Liver (tissue), 9 donors: ENCODE results near the gene TRAF7. TPM values are rescaled to one million over a fixed set of nuclear protein-coding genes. Genes with fewer than 3 reads are reported as not detected.

Source experiments
- DNase-seq: peaks from one replicate; pipeline ENCODE4 v3.0.0-alpha.2; 2017; ENCODE audit warnings: low spot score
- H3K27ac ChIP-seq, 2 donors: one replicate each; pipeline ENCODE4 v1.7.0; 2013; ENCODE audit warnings: inconsistent platforms in 2 of 2, low read length in 2 of 2, control low read depth in 1 of 2, low read depth in 1 of 2, mild to moderate bottlenecking in 1 of 2
- H3K27me3 ChIP-seq, 4 donors: one replicate each; pipeline versions ENCODE4 v1.6.1 to v1.7.0; 2013; ENCODE audit warnings: low read length in 3 of 4, inconsistent platforms in 1 of 4, mild to moderate bottlenecking in 1 of 4, moderate library complexity in 1 of 4; ENCODE audit not compliant: control insufficient read depth in 4 of 4, insufficient read depth in 4 of 4
- H3K36me3 ChIP-seq, 4 donors: one replicate each; pipeline versions ENCODE4 v1.6.1 to v1.7.0; 2013; ENCODE audit warnings: low read length in 3 of 4, mild to moderate bottlenecking in 3 of 4, low read depth in 1 of 4, moderate library complexity in 1 of 4; ENCODE audit not compliant: control insufficient read depth in 4 of 4, insufficient read depth in 3 of 4
- H3K4me1 ChIP-seq, 4 donors: one replicate each; pipeline versions ENCODE4 v1.6.1 to v1.7.0; 2013; ENCODE audit warnings: low read length in 3 of 4, mild to moderate bottlenecking in 3 of 4, moderate library complexity in 1 of 4; ENCODE audit not compliant: control insufficient read depth in 4 of 4, insufficient read depth in 4 of 4
- H3K4me3 ChIP-seq, 3 donors: one replicate each; pipeline versions ENCODE4 v1.6.1 to v1.7.0; 2013; ENCODE audit warnings: low read length in 3 of 3, control low read depth in 1 of 3, low read depth in 1 of 3, mild to moderate bottlenecking in 1 of 3
- H3K9ac ChIP-seq, 2 donors: one replicate each; pipeline ENCODE4 v1.7.0; 2013; ENCODE audit warnings: low read length in 2 of 2, mild to moderate bottlenecking in 2 of 2, moderate library complexity in 2 of 2, control low read depth in 1 of 2, low read depth in 1 of 2
- H3K9me3 ChIP-seq, 4 donors: one replicate each; pipeline versions ENCODE4 v1.6.1 to v1.7.0; 2013; ENCODE audit warnings: low read length in 3 of 4; ENCODE audit not compliant: control insufficient read depth in 4 of 4
- ATF3 ChIP-seq: IDR thresholded peaks from 2 replicates; pipeline ENCODE4 v1.6.1; 2016; ENCODE audit warnings: antibody characterized with exemption
- CTCF ChIP-seq: fragments of 150-350 bp; IDR thresholded peaks from 2 replicates; pipeline ENCODE4 v1.5.1; 2017; ENCODE audit warnings: improper control_type of control experiment, low read depth, low read length; ENCODE audit not compliant: missing input control
- EGR1 ChIP-seq, 2 donors: IDR thresholded peaks; 2 replicates each; pipeline ENCODE4 v1.6.1; 2016 to 2018; ENCODE audit warnings: antibody characterized with exemption in 2 of 2, low read depth in 2 of 2
- FOXA1 ChIP-seq: IDR thresholded peaks from 2 replicates; pipeline ENCODE4 v1.6.1; 2016; ENCODE audit warnings: antibody characterized with exemption
- GABPA ChIP-seq, 2 donors: IDR thresholded peaks in 1 of 2; conservative IDR thresholded peaks in 1 of 2; 2 replicates each; pipeline ENCODE4 v1.6.1; 2016; ENCODE audit warnings: antibody characterized with exemption in 2 of 2, mild to moderate bottlenecking in 1 of 2, moderate library complexity in 1 of 2
- HNF4A ChIP-seq, 2 donors: conservative IDR thresholded peaks; 2 replicates each; pipeline ENCODE4 v1.6.1; 2016; ENCODE audit warnings: antibody characterized with exemption in 2 of 2, mild to moderate bottlenecking in 2 of 2
- HNF4G ChIP-seq: IDR thresholded peaks from 2 replicates; pipeline ENCODE4 v1.6.1; 2016; ENCODE audit warnings: antibody characterized with exemption
- JUND ChIP-seq, 2 donors: IDR thresholded peaks; 2 replicates each; pipeline ENCODE4 v1.6.1; 2016; ENCODE audit warnings: antibody characterized with exemption in 2 of 2
- NR2F2 ChIP-seq: IDR thresholded peaks from 2 replicates; pipeline ENCODE4 v1.6.1; 2016; ENCODE audit warnings: antibody characterized with exemption
- RAD21 ChIP-seq, 2 donors: IDR thresholded peaks; 2 replicates each; pipeline ENCODE4 v1.6.1; 2016; ENCODE audit warnings: antibody characterized with exemption in 2 of 2, mild to moderate bottlenecking in 2 of 2
- REST ChIP-seq: IDR thresholded peaks from 2 replicates; pipeline ENCODE4 v1.6.1; 2016; ENCODE audit warnings: antibody characterized with exemption, mild to moderate bottlenecking
- RXRA ChIP-seq, 2 donors: IDR thresholded peaks; 2 replicates each; pipeline ENCODE4 v1.6.1; 2017 to 2018; ENCODE audit warnings: antibody characterized with exemption in 2 of 2, mild to moderate bottlenecking in 1 of 2
- SP1 ChIP-seq: IDR thresholded peaks from 2 replicates; pipeline ENCODE4 v1.6.1; 2018; ENCODE audit warnings: antibody characterized with exemption, mild to moderate bottlenecking
- TAF1 ChIP-seq: conservative IDR thresholded peaks from 2 replicates; pipeline ENCODE4 v1.6.1; 2016; ENCODE audit warnings: antibody characterized with exemption, mild to moderate bottlenecking
- YY1 ChIP-seq: IDR thresholded peaks from 2 replicates; pipeline ENCODE4 v1.6.1; 2016; ENCODE audit warnings: antibody characterized with exemption, mild to moderate bottlenecking
- WGBS: extraction: QIAGEN DNeasy Blood & Tissue Kit; methylation state at CpG from one replicate; pipeline ENCODE4 v1.1.7; 2013; 5-methylcytosine and 5-hydroxymethylcytosine counted together
- polyA plus RNA-seq, 2 donors: library from polyadenylated mRNA; stranded (reverse) in 1 of 2; unstranded in 1 of 2; fragments of 200-250 nt in 1 of 2; fragments of >200 nt in 1 of 2; fragmentation: Nextera tagmentation in 1 of 2; extraction: Ambion mirVana in 1 of 2; gene quantifications; one replicate each; pipeline versions ENCODE4 v1.2.1 to v1.2.3, GENCODE V29; 2013 to 2015
- total RNA-seq, 2 donors: library from RNA; depleted of rRNA; stranded (reverse); fragments of >200 nt; gene quantifications; one replicate each; pipeline ENCODE4 v1.2.3, GENCODE V29; 2014
- TF ChIP-seq, protein P1 (sequence below): IDR thresholded peaks from 2 replicates; pipeline ENCODE4 v1.6.1; 2016; ENCODE audit warnings: antibody characterized with exemption
- donor health status: healthy.
- donor health status: healthy.
- donor health status: healthy.
- donor health status: healthy.
- donor health status: healthy.

Gene TRAF7
- total and polyA plus RNA-seq, 4 donors: 14.7 to 36.6 (median 34.0) TPM

DNA sequence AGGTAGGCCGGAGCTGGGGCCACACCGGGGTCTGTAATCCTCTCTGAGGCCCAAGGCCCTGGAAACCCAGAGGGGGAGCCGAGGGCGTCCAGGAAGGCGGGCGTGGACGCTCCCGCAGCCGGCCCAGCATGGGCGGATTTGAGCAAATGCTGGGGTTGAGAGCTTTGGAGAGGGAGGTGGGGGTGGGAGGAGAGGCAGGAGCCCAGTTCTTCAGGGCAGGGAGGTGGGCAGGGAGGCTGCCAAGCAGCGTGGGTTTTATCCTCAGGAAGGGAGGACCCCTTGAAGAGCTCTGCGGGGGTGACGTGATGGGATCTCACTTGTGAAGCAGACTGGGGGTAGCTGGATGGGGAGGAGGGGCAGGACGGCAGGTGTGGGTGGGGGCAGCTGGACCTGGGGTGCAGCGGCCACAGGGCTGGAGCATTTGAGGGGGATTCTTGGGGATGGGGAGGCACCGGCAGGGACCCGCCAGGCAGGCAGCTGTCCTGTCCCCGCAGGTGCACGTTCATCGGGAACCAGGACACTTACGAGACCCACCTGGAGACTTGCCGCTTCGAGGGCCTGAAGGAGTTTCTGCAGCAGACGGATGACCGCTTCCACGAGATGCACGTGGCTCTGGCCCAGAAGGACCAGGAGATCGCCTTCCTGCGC lies 17.2 kb downstream of the TRAF7 start:
- Histone ChIP-seq H3K9ac (no peak overlapping the region), H3K27me3 (no peaks in the 10 kb centered on the region), H3K9me3 (no peaks in the 10 kb centered on the region), H3K36me3 (peaks cover 17 to 67% (median 33%) of the 10 kb centered on the region in 4 donors), H3K27ac (no peak overlapping the region), H3K4me3 (no peak overlapping the region), H3K4me1 (no peaks in the 10 kb centered on the region)
- 96% methylated on average over 29 of the region's 29 CpGs for WGBS
- no peak for DNase-seq
- TF ChIP-seq, protein P1, sequence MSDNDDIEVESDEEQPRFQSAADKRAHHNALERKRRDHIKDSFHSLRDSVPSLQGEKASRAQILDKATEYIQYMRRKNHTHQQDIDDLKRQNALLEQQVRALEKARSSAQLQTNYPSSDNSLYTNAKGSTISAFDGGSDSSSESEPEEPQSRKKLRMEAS: no peak
- TF ChIP-seq HNF4G (no peak), SP1 (no peak), YY1 (no peak), TAF1 (no peak), FOXA1 (no peak), CTCF (no peak), HNF4A (conservative IDR thresholded peaks at IDR 0.05) (no peak), REST (no peak), GABPA (IDR thresholded peaks at IDR 0.05 in 1 of 2, conservative IDR thresholded peaks at IDR 0.05 in 1 of 2) (no peak), NR2F2 (no peak)

DNA sequence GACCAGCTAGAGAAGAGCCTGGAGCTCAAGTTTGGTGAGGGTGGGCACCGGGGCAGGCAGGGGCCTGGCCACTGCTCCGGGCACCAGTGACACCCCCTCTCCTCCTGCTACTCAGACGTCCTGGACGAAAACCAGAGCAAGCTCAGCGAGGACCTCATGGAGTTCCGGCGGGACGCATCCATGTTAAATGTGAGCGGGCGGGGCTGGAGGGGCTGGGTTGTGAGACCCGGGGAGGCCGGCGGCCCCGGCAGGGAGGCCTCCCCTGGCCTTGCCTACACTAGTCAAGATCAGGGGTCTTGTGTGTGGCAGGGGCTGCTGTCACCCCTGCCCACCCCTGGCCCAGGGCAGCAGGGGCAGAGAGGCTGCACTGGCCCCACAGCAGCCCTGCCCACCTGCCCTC lies 17.8 kb downstream of the TRAF7 start:
- H3K4me3 ChIP-seq: no peak overlapping the region
- no peak for DNase-seq
- H3K27me3 ChIP-seq: no peaks in the 10 kb centered on the region
- H3K9me3 ChIP-seq: no peaks in the 10 kb centered on the region
- TF ChIP-seq EGR1 (IDR thresholded peaks at IDR 0.05; ENCODE audit: low read depth in 2 of 2) (no peak), GABPA (IDR thresholded peaks at IDR 0.05 in 1 of 2, conservative IDR thresholded peaks at IDR 0.05 in 1 of 2) (no peak), TAF1 (no peak), ATF3 (no peak), RXRA (IDR thresholded peaks at IDR 0.05) (no peak), SP1 (no peak), HNF4A (conservative IDR thresholded peaks at IDR 0.05) (no peak), RAD21 (IDR thresholded peaks at IDR 0.05) (no peak), NR2F2 (no peak), JUND (IDR thresholded peaks at IDR 0.05) (no peak)
- TF ChIP-seq, protein P1: no peak
- H3K9ac ChIP-seq: no peak overlapping the region
- WGBS: 98% methylated on average over 14 of the region's 14 CpGs
- no peak overlapping the region for H3K27ac ChIP-seq
- H3K36me3 ChIP-seq: peaks cover 15 to 64% (median 33%) of the 10 kb centered on the region in 4 donors
- H3K4me1 ChIP-seq: no peaks in the 10 kb centered on the region
